ENCODE data around the gene SEPTIN2.
A peak's percentile ranks its signal among the peaks of the same experiment; 100 is the strongest.
"Not testable (repeated sequence)": the region's sequence is repeated elsewhere in the genome, so short reads cannot be mapped to it uniquely, and the experiment has no call there.

SEPTIN2 gene

GRCh38 chr2:241376808-241377207 lies 61.1 kb downstream of the SEPTIN2 start:
- no peak overlapping the region for H3K27ac ChIP-seq
- in situ Hi-C loops (cut with HindIII; ENCODE audit: low pct_ligation_motif_present, low sequenced_read_pairs): no loop called here
- TF ChIP-seq, protein P1, sequence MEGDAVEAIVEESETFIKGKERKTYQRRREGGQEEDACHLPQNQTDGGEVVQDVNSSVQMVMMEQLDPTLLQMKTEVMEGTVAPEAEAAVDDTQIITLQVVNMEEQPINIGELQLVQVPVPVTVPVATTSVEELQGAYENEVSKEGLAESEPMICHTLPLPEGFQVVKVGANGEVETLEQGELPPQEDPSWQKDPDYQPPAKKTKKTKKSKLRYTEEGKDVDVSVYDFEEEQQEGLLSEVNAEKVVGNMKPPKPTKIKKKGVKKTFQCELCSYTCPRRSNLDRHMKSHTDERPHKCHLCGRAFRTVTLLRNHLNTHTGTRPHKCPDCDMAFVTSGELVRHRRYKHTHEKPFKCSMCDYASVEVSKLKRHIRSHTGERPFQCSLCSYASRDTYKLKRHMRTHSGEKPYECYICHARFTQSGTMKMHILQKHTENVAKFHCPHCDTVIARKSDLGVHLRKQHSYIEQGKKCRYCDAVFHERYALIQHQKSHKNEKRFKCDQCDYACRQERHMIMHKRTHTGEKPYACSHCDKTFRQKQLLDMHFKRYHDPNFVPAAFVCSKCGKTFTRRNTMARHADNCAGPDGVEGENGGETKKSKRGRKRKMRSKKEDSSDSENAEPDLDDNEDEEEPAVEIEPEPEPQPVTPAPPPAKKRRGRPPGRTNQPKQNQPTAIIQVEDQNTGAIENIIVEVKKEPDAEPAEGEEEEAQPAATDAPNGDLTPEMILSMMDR (IDR thresholded peaks at IDR 0.05; ENCODE audit: low read depth, low read length, missing control alignments): no peak
- H3K4me3 ChIP-seq (ENCODE audit: low read depth, low read length): no peak overlapping the region
- H3K27me3 ChIP-seq (replicated peaks): no peaks in the 10 kb centered on the region
- peaks cover 5% of the 10 kb centered on the region for H3K36me3 ChIP-seq (replicated peaks)
- DNase-seq: no peak

DNA sequence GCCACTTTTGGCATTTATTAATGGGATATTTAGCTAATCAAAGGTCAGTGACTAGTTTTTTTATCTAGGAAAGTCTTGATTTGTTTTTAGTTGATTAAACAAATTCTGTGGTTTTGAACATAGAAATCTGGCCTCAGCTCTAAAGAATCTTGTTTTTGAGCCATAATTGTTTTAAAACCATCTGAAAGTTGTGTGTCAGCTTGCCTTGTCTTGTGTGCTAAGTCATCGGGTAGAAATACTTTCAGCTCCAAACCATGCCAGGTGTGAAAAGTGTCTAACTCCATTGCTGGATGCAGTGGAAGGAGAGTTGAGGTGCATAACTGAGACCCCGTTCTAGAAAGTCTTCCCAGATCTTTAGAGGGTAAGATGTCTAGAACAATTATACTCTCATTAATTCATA lies 63.1 kb downstream of the SEPTIN2 start:
- Histone ChIP-seq H3K27me3 (replicated peaks) (no peaks in the 10 kb centered on the region), H3K27ac (no peak overlapping the region), H3K4me3 (ENCODE audit: low read depth, low read length) (no peak overlapping the region), H3K36me3 (replicated peaks) (peaks cover 7% of the 10 kb centered on the region)
- DNase-seq: no peak
- TF ChIP-seq, protein P1 (IDR thresholded peaks at IDR 0.05; ENCODE audit: low read depth, low read length, missing control alignments): no peak
- in situ Hi-C loops (cut with HindIII; ENCODE audit: low pct_ligation_motif_present, low sequenced_read_pairs): no loop called here

DNA sequence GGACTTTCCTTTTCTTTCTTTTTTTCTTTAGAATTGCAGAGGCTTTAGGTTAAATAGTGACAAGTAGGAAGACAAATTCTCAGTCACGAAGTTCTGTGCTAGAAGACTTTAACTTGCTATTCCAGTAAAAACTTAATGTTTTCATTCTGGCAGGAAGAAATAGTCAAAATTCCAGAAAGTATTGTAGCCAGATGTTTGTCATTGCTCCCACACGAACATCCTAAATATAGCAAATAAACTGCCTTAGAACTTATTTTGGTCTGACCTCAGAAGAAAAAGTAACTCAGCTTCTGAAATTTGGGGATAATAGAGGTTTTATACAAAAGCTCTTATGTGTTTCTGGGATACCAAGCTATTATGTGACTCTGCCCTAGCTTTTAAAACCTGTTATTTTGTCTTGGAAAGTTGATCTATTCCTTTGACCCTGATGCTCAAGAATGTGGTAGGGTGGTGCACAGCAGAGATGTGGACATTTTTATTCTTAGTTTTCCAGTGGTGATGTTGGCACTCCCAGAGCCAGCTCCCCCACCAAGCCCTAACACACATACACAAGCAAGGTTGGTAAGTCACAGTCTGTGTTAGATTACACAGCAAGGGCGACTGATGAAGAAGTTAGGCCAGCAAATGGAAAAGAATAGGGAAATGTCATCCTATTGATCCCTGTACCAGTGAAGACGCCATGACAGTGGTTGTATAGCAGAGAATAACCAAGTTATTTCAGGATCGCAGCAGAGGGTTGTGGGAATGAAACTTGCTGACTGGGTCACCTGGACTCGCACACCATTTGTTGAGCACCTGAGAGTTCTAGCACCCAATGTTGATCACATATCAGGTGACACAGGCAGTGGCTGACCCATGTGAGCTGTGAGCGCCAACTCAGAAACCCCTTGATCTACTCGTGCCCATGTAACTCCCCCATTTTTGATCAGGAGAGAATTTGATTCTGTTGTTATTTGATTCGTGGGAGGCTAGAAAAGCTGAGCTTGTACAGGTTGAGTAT lies 64.1 kb downstream of the SEPTIN2 start:
- in situ Hi-C loops (cut with HindIII; ENCODE audit: low pct_ligation_motif_present, low sequenced_read_pairs): no loop called here
- H3K27me3 ChIP-seq (replicated peaks): no peaks in the 10 kb centered on the region
- DNase-seq: no peak
- peak overlapping the region; percentile 19 for H3K27ac ChIP-seq
- peaks cover 5% of the 10 kb centered on the region for H3K36me3 ChIP-seq (replicated peaks)
- no peak overlapping the region for H3K4me3 ChIP-seq (ENCODE audit: low read depth, low read length)
- TF ChIP-seq, protein P1 (IDR thresholded peaks at IDR 0.05; ENCODE audit: low read depth, low read length, missing control alignments): no peak

DNA sequence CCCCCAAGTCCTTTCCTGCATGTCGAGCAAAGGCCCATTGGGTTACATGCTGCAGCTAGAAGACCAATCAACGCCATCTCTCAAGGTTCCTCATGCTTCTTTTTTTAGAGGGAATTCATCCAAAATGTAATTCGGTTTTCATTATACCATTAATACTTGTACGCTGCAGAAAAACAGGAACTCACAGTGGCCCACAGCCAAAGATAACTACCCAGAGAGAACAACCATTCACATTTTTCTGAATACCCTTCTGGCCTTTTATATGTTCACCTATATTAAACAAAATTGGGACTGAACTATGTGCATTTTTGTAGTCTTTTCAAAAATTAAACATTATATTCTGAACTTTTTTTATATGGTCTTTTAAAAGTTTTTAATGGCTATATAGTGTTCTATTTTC lies 66.1 kb downstream of the SEPTIN2 start:
- Histone ChIP-seq H3K27ac (no peak overlapping the region), H3K27me3 (replicated peaks) (no peaks in the 10 kb centered on the region), H3K36me3 (replicated peaks) (peaks cover 2% of the 10 kb centered on the region), H3K4me3 (ENCODE audit: low read depth, low read length) (no peak overlapping the region)
- in situ Hi-C loops (cut with HindIII; ENCODE audit: low pct_ligation_motif_present, low sequenced_read_pairs): no loop called here
- TF ChIP-seq, protein P1 (IDR thresholded peaks at IDR 0.05; ENCODE audit: low read depth, low read length, missing control alignments): no peak
- no peak for DNase-seq

- H3K4me3 ChIP-seq (ENCODE audit: low read depth, low read length); in situ Hi-C loops (cut with HindIII; ENCODE audit: low pct_ligation_motif_present, low sequenced_read_pairs); H3K27ac ChIP-seq; DNase-seq; H3K27me3 ChIP-seq (replicated peaks); H3K36me3 ChIP-seq (replicated peaks): not testable (repeated sequence)
Measured at GRCh38 chr2:241385450-241385849, 69.7 kb downstream of the SEPTIN2 start.

- TF ChIP-seq, protein P1 (IDR thresholded peaks at IDR 0.05; ENCODE audit: low read depth, low read length, missing control alignments): no peak
- H3K4me3 ChIP-seq (ENCODE audit: low read depth, low read length): no peak overlapping the region
- peaks cover 2% of the 10 kb centered on the region for H3K36me3 ChIP-seq (replicated peaks)
- no peaks in the 10 kb centered on the region for H3K27me3 ChIP-seq (replicated peaks)
- DNase-seq: no peak
- H3K27ac ChIP-seq: no peak overlapping the region
- in situ Hi-C loops (cut with HindIII; ENCODE audit: low pct_ligation_motif_present, low sequenced_read_pairs): no loop called here
Measured at GRCh38 chr2:241386519-241386918, 70.8 kb downstream of the SEPTIN2 start.

All from brain microvascular endothelial cell (primary cell).